Spleen (tissue), 11 donors: ENCODE measurements around the gene ESR2. TPM values are rescaled to one million over a fixed set of nuclear protein-coding genes. Genes with fewer than 3 reads are reported as not detected.

ENCODE experiments used
- DNase-seq: peaks from one replicate; pipeline ENCODE4 v3.0.0-alpha.2; 2020
- H3K27ac ChIP-seq, 8 donors: fragments of 200-600 bp; sonication (generic) in 7 of 8; 1 replicate in 4 of 8; 2 replicates in 4 of 8; pipeline versions ENCODE4 v1.5.0 to v1.8.0; 2016 to 2021; ENCODE audit warnings: inconsistent platforms in 4 of 8, mild to moderate bottlenecking in 4 of 8, moderate library complexity in 1 of 8
- H3K27me3 ChIP-seq, 7 donors: fragments of 200-600 bp; sonication (generic) in 6 of 7; replicated peaks in 1 of 7; 1 replicate in 4 of 7; 2 replicates in 3 of 7; pipeline versions ENCODE4 v1.5.0 to v1.8.0; 2016 to 2021; ENCODE audit warnings: inconsistent platforms in 3 of 7, mild to moderate bottlenecking in 1 of 7
- H3K36me3 ChIP-seq, 6 donors: fragments of 200-600 bp; sonication (generic) in 5 of 6; 1 replicate in 4 of 6; 2 replicates in 2 of 6; pipeline versions ENCODE4 v1.5.0 to v1.8.0; 2016 to 2021; ENCODE audit warnings: inconsistent platforms in 2 of 6
- H3K4me1 ChIP-seq, 6 donors: fragments of 200-600 bp; sonication (generic) in 5 of 6; 1 replicate in 3 of 6; 2 replicates in 3 of 6; pipeline versions ENCODE4 v1.5.0 to v1.8.0; 2016 to 2021; ENCODE audit warnings: inconsistent platforms in 3 of 6
- H3K4me3 ChIP-seq, 8 donors: fragments of 200-600 bp; sonication (generic) in 7 of 8; 1 replicate in 4 of 8; 2 replicates in 4 of 8; pipeline versions ENCODE4 v1.5.0 to v1.8.0; 2016 to 2021; ENCODE audit warnings: inconsistent platforms in 4 of 8, mild to moderate bottlenecking in 4 of 8, moderate library complexity in 2 of 8
- H3K9me3 ChIP-seq, 8 donors: fragments of 200-600 bp; sonication (generic) in 7 of 8; 1 replicate in 4 of 8; 2 replicates in 4 of 8; pipeline versions ENCODE4 v1.5.0 to v1.8.0; 2016 to 2021; ENCODE audit warnings: inconsistent platforms in 4 of 8
- POLR2A ChIP-seq, 3 donors: fragments of 450-650 bp; IDR thresholded peaks; one replicate each; pipeline ENCODE4 v1.5.1; 2017; ENCODE audit warnings: antibody characterized with exemption in 3 of 3, mild to moderate bottlenecking in 1 of 3
- POLR2AphosphoS5 ChIP-seq, 3 donors: sonication (generic); formaldehyde crosslinking; IDR thresholded peaks; one replicate each; pipeline ENCODE4 v1.5.1; 2017; ENCODE audit warnings: antibody characterized with exemption in 3 of 3
- WGBS, 5 donors: extraction: QIAGEN DNeasy Blood & Tissue Kit in 3 of 5; methylation state at CpG; one replicate each; pipeline versions ENCODE4 v1.1.5 to v1.1.7; 2013 to 2018; 5-methylcytosine and 5-hydroxymethylcytosine counted together
- intact Hi-C: fragments of 100-400 bp; cut with DNase I; formaldehyde crosslinking; loops from one replicate; pipeline ENCODE4 v1.15.0; 2023; ENCODE audit warnings: low total_unique reads
- polyA plus RNA-seq, 3 donors: library from polyadenylated mRNA; stranded (reverse); fragments of 200-250 nt; gene quantifications; one replicate each; pipeline ENCODE4 v1.2.1, GENCODE V29; 2013
- total RNA-seq, 7 donors: library from RNA; depleted of rRNA in 3 of 7; stranded (reverse); fragments of >200 nt in 3 of 7; fragmentation: NEBNext Ultra II Directional in 4 of 7; extraction: Animal tissue kit (Norgen Biotek cat#: 25700) in 4 of 7; gene quantifications; one replicate each; pipeline versions ENCODE4 v1.1.0 to v1.2.1, GENCODE V29; 2016 to 2021
- TF ChIP-seq, protein P1 (sequence below), 11 experiments: fragments of 200-600 bp in 7 of 11; fragments of 450-650 bp in 4 of 11; sonication (generic) in 4 of 11; IDR thresholded peaks in 8 of 11; conservative IDR thresholded peaks in 3 of 11; 1 replicate in 7 of 11; 2 replicates in 4 of 11; pipeline versions ENCODE4 v1.4.0 to v1.8.0; 2016 to 2021; ENCODE audit warnings: antibody characterized with exemption in 11 of 11, inconsistent platforms in 4 of 11, mild to moderate bottlenecking in 1 of 11
- donor health status: healthy with polysubstance abuse.
- donor health status: DM: no; HTN: no; CAD: no; lungs with moderate emphysema.
- donor health status: DM: no; HTN: no; CAD: no.
- donor health status: Bipolar disorder and iron deficiency.
- donor health status: healthy.
- donor health status: DM: no; HTN: no; CAD: no.
- donor health status: DM: yes; HTN: yes; CAD: no.

ESR2 gene
- total and polyA plus RNA-seq, 10 donors: 0.93 to 9.0 (median 3.8) TPM

DNA sequence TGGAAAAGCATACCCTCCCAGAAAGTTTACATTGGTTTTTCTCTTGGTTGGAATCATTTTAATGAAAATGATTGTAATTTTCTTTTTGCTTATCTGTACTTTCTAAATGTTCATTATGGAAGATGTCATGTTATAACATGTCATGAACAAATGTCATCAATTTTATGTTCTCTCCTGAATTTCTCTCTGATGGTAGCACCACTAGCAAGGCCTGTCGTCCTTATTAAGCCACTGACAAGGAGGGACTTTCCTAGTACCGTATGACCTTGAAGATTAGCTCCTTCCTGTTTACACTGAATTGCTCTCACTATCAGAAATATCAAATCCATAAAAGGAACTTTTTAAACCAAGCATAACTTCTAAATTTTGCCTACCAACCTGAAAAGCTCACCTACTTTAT is 99.0 kb downstream of the ESR2 start:
- intact Hi-C loops: no loop called here
- no peak for DNase-seq
- Histone ChIP-seq H3K4me1 (peaks cover 25 to 65% (median 43%) of the 10 kb centered on the region in 6 donors), H3K4me3 (no peak overlapping the region), H3K27me3 (no peaks in the 10 kb centered on the region), H3K36me3 (peaks cover 0 to 19% (median 6%) of the 10 kb centered on the region in 6 donors), H3K27ac (peak overlapping the region; percentile 61 to 87 (median 76)), H3K9me3 (no peaks in the 10 kb centered on the region)
- 10 to 37% (median 21%) methylated on average over 2 of the region's 2 CpGs for WGBS, 5 donors
- no peak for TF ChIP-seq POLR2A (IDR thresholded peaks at IDR 0.05)
- TF ChIP-seq, protein P1, sequence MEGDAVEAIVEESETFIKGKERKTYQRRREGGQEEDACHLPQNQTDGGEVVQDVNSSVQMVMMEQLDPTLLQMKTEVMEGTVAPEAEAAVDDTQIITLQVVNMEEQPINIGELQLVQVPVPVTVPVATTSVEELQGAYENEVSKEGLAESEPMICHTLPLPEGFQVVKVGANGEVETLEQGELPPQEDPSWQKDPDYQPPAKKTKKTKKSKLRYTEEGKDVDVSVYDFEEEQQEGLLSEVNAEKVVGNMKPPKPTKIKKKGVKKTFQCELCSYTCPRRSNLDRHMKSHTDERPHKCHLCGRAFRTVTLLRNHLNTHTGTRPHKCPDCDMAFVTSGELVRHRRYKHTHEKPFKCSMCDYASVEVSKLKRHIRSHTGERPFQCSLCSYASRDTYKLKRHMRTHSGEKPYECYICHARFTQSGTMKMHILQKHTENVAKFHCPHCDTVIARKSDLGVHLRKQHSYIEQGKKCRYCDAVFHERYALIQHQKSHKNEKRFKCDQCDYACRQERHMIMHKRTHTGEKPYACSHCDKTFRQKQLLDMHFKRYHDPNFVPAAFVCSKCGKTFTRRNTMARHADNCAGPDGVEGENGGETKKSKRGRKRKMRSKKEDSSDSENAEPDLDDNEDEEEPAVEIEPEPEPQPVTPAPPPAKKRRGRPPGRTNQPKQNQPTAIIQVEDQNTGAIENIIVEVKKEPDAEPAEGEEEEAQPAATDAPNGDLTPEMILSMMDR (IDR thresholded peaks at IDR 0.05 in 8 of 11, conservative IDR thresholded peaks at IDR 0.05 in 3 of 11): no peak
- no peak for TF ChIP-seq POLR2AphosphoS5 (IDR thresholded peaks at IDR 0.05)

DNA sequence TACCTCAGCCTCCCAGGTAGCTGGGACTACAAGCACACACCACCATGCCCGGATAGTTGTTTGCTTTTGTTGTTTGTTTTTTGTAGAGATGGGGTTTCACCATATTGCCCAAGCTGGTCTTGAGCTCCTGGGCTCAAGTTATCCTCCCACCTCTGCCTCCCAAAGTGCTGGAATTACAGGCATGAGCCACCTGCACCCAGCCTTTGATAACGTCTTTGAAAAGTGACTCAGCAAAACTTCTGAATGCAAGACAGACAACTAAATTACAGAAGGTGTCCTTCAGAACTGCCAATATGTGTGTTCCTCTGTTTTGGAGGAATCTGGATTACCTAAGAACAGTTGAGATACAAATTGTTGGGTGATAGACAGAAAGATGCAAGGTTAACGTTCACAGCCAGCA is 99.8 kb downstream of the ESR2 start:
- DNase-seq: no peak
- no peak overlapping the region for H3K4me3 ChIP-seq
- intact Hi-C loops: no loop called here
- 61 to 84% (median 67%) methylated on average over 3 of the region's 3 CpGs for WGBS, 5 donors
- H3K27ac ChIP-seq: peak overlapping the region; percentile 61 to 87 (median 76)
- H3K9me3 ChIP-seq: no peaks in the 10 kb centered on the region
- H3K36me3 ChIP-seq: peaks cover 0 to 27% (median 8%) of the 10 kb centered on the region in 6 donors
- TF ChIP-seq, protein P1 (IDR thresholded peaks at IDR 0.05 in 8 of 11, conservative IDR thresholded peaks at IDR 0.05 in 3 of 11): no peak
- TF ChIP-seq POLR2AphosphoS5 (IDR thresholded peaks at IDR 0.05) (no peak), POLR2A (IDR thresholded peaks at IDR 0.05) (no peak)
- peaks cover 25 to 58% (median 43%) of the 10 kb centered on the region in 6 donors for H3K4me1 ChIP-seq
- no peaks in the 10 kb centered on the region for H3K27me3 ChIP-seq

DNA sequence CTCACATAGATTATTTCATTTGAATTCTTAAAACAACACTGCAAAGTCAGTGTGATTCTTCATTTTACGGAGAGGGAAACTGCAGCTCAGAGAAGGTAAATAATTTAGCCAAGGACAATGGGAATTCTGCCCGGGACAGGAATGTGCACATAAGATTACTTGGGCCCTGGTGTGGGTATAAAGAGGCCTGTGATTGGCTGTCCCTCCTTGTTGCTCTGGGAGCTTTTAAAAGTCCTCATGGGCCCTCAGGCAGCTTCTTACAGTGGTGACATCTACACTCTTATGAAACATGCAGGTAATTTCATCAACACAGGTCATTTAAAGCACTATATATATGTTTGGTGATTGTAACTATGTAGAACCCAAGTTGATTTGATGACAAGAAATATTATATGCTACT is 100.3 kb downstream of the ESR2 start:
- intact Hi-C loops: no loop called here
- WGBS, 5 donors: 76 to 90% (median 89%) methylated on average over 2 of the region's 2 CpGs

DNA sequence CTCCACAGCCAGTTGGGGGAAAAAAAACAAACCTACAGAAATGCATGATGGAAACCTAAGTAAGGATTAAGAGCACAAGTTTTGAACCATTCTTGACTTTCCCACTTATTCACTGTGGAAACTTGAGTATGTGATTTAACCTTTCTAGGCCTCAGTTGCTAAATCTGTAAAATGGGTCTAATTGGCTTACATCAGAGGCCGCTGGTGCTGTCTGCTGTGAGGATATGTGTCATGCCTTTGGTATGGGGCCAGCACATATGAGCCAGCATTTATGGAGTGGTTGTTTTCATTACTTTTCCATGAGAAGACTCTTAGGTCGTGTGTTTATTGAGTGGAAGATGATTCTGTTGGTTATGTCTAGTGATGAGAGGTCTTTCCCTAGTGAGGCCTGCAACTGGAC is 102.4 kb downstream of the ESR2 start:
- peaks cover 18 to 31% (median 25%) of the 10 kb centered on the region in 6 donors for H3K4me1 ChIP-seq
- no peak overlapping the region for H3K4me3 ChIP-seq
- TF ChIP-seq, protein P1 (IDR thresholded peaks at IDR 0.05 in 8 of 11, conservative IDR thresholded peaks at IDR 0.05 in 3 of 11): no peak
- H3K9me3 ChIP-seq: no peaks in the 10 kb centered on the region
- peak overlapping the region in 1 of 8 donors; percentile 6 for H3K27ac ChIP-seq
- no peak for DNase-seq
- H3K36me3 ChIP-seq: peaks cover 0 to 41% (median 15%) of the 10 kb centered on the region in 6 donors
- intact Hi-C loops: no loop called here
- 70 to 84% (median 76%) methylated on average over 2 of the region's 2 CpGs for WGBS, 5 donors
- no peaks in the 10 kb centered on the region for H3K27me3 ChIP-seq

More for the DNA sequence above, 100.3 kb downstream of the ESR2 start:
- peaks cover 25 to 52% (median 43%) of the 10 kb centered on the region in 6 donors for H3K4me1 ChIP-seq
- H3K9me3 ChIP-seq: no peaks in the 10 kb centered on the region
- H3K27me3 ChIP-seq: no peaks in the 10 kb centered on the region
- TF ChIP-seq POLR2A (IDR thresholded peaks at IDR 0.05) (no peak), POLR2AphosphoS5 (IDR thresholded peaks at IDR 0.05) (no peak)
- TF ChIP-seq, protein P1 (IDR thresholded peaks at IDR 0.05 in 8 of 11, conservative IDR thresholded peaks at IDR 0.05 in 3 of 11): no peak
- no peak for DNase-seq
- H3K27ac ChIP-seq: peak overlapping the region in 6 of 8 donors; percentile 74 to 87 (median 78)
- no peak overlapping the region for H3K4me3 ChIP-seq
- peaks cover 0 to 33% (median 9%) of the 10 kb centered on the region in 6 donors for H3K36me3 ChIP-seq
